A673 (cell line): ENCODE results near the gene PHIP.

Experiments used
- CTCF ChIP-seq: fragments of 300-800, 200-600 bp; sonication (generic); conservative IDR thresholded peaks from 2 replicates; pipeline ENCODE4 v1.5.1; 2017; ENCODE audit warnings: low read depth, mild to moderate bottlenecking, antibody characterized with exemption, low read length, moderate library complexity, mixed read lengths
- EZH2 ChIP-seq: fragments of 200-600 bp; sonication (generic); IDR thresholded peaks from 2 replicates; pipeline ENCODE4 v1.6.1; 2017; ENCODE audit warnings: borderline replicate concordance, low read depth, mild to moderate bottlenecking, mixed read lengths, antibody characterized with exemption, low read length; ENCODE audit not compliant: poor library complexity, severe bottlenecking

DNA sequence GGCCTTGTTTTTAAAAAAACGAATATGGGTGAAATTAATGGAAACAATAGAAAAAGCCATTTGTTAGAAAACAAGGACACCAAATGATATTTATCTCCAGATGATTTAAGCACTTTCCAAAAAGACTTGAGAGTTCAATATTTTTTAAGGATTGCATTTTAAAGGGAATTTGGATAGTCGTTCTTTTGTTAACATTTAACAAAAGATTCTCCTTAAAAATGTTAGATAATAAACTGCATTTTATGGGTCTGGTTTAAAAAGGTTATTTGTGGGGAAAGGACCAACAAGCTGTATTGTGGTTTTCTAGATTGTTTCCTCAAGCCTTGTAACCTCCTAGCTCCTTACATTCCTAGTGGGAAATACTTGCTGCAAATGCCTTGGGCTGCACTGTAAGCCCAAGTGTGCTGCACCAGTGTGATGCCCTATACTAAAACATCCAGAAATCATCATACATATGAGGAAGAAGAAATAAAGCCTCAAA lies 1.5 kb upstream of the PHIP start:
- TF ChIP-seq CTCF (no peak), EZH2 (no peak)
